SHP77 treated with DMSO at 0.1 percent for 48 hours (cell line): Measurements from ENCODE around the gene NXN.
"Not testable (repeated sequence)": the region's sequence is repeated elsewhere in the genome, so short reads cannot be mapped to it uniquely, and the experiment has no call there.

ENCODE experiments used
- DNase-seq: peaks from one replicate; lab custom pipeline; 2025; lab: John Stamatoyannopoulos, UW

Gene NXN

GRCh38 chr17:1006054-1006453 is 26.5 kb upstream of the NXN start:
- DNase-seq, result no peak

GRCh38 chr17:1005361-1005946 is 25.9 kb upstream of the NXN start:
- no peak for DNase-seq

GRCh38 chr17:1004769-1005295 is 25.3 kb upstream of the NXN start:
- no peak for DNase-seq

GRCh38 chr17:1003972-1004768 is 24.6 kb upstream of the NXN start:
- DNase-seq, result no peak

GRCh38 chr17:1003633-1003971 is 24.0 kb upstream of the NXN start:
- no peak for DNase-seq

- no peak for DNase-seq
These were observed 23.4 kb upstream of the NXN start for GRCh38 chr17:1002771-1003555.

- DNase-seq, result no peak
These were observed 22.8 kb upstream of the NXN start for GRCh38 chr17:1002412-1002753.

GRCh38 chr17:1001640-1002411 is 22.2 kb upstream of the NXN start:
- no peak for DNase-seq

- no peak for DNase-seq
These were observed 21.3 kb upstream of the NXN start for GRCh38 chr17:1000597-1001461.

- no peak for DNase-seq
These were observed 18.5 kb upstream of the NXN start for GRCh38 chr17:998111-998510.

GRCh38 chr17:996554-997344 is 17.2 kb upstream of the NXN start, which contains the start of gene TIMM22:
TSS of gene TIMM22 (plus strand) at chr17:997129. CDS start at chr17:997143, 14 bp downstream.
- peak; percentile 99 for DNase-seq

- not testable (repeated sequence) for DNase-seq
These were observed 15.7 kb upstream of the NXN start for GRCh38 chr17:995324-995723.

- no peak for DNase-seq
These were observed 13.4 kb upstream of the NXN start for GRCh38 chr17:992933-993332.

- DNase-seq, result no peak
These were observed 9.0 kb upstream of the NXN start for GRCh38 chr17:988561-988960.

GRCh38 chr17:987931-988330 is 8.4 kb upstream of the NXN start:
- DNase-seq, result no peak

GRCh38 chr17:986322-986929 is 6.8 kb upstream of the NXN start:
- DNase-seq, result no peak

- DNase-seq, result no peak
These were observed 4.3 kb upstream of the NXN start for GRCh38 chr17:983921-984320.

GRCh38 chr17:981292-981658 is 1.7 kb upstream of the NXN start:
- no peak for DNase-seq

GRCh38 chr17:980406-981291 is 1.1 kb upstream of the NXN start:
- peak; percentile 84 for DNase-seq
